ENCODE results near the gene PARD3B.
A peak's percentile ranks its signal among the peaks of the same experiment; 100 is the strongest.
"Not testable (repeated sequence)": the region's sequence is repeated elsewhere in the genome, so short reads cannot be mapped to it uniquely, and the experiment has no call there.

Gene PARD3B

DNA sequence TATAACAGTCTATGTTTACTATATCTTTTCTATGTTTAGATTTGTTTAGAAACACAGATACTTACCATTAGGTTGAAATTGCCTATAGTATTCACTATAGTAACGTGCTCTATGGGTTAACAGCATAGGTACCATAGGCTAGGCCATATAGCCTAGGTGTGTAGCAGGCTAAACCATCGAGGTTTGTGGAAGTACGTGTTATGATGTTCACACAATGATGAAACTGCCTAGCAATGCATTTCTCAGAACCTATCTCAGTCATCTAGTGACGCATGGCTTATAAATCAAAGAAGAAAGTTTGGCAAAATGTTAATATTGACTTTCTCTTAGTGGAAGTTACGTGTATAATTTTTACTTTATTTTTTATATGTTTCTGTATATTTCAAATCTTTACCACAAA lies 670.8 kb downstream of the PARD3B start:
- H3K4me1 ChIP-seq (ENCODE audit: control insufficient read depth in 1 of 2, insufficient read depth in 2 of 2, low read length in 2 of 2), result no peaks in the 10 kb centered on the region
- no peak overlapping the region for H3K4me3 ChIP-seq (ENCODE audit: low read depth in 1 of 2, low read length in 2 of 2)
- no peaks in the 10 kb centered on the region for H3K9me3 ChIP-seq (ENCODE audit: control insufficient read depth in 1 of 2, low read length in 2 of 2)
- no peak overlapping the region for H3K27ac ChIP-seq (ENCODE audit: low read length)
- H3K36me3 ChIP-seq (ENCODE audit: control insufficient read depth in 1 of 2, insufficient read depth in 2 of 2, low read length in 2 of 2), result no peaks in the 10 kb centered on the region
- no peaks in the 10 kb centered on the region for H3K27me3 ChIP-seq (ENCODE audit: low read depth, low read length)

DNA sequence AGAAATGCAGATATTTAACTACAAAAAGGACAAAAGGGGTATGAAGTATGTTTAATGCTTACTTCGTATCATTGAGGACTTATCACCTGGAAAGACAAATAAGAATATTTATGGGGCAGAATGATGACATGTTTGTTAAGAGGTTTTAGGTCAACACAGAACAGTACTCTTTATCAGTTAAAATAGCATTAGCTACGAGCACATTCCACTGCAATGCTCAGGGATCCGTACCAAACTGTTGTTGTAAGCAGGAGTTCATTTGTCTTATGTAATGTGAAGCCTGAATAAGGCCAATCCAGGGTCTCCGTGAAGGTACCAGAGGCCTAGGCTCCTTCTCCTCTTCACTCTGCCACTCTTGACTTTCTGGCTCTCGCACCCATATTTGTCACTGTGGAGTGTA lies 671.3 kb downstream of the PARD3B start:
- Histone ChIP-seq H3K4me1 (ENCODE audit: control insufficient read depth in 1 of 2, insufficient read depth in 2 of 2, low read length in 2 of 2) (no peaks in the 10 kb centered on the region), H3K9me3 (ENCODE audit: control insufficient read depth in 1 of 2, low read length in 2 of 2) (no peaks in the 10 kb centered on the region), H3K36me3 (ENCODE audit: control insufficient read depth in 1 of 2, insufficient read depth in 2 of 2, low read length in 2 of 2) (no peaks in the 10 kb centered on the region), H3K27me3 (ENCODE audit: low read depth, low read length) (no peaks in the 10 kb centered on the region), H3K4me3 (ENCODE audit: low read depth in 1 of 2, low read length in 2 of 2) (no peak overlapping the region), H3K27ac (ENCODE audit: low read length) (no peak overlapping the region)

- Histone ChIP-seq H3K27ac (ENCODE audit: low read length) (no peak overlapping the region), H3K4me1 (ENCODE audit: control insufficient read depth in 1 of 2, insufficient read depth in 2 of 2, low read length in 2 of 2) (no peaks in the 10 kb centered on the region), H3K36me3 (ENCODE audit: control insufficient read depth in 1 of 2, insufficient read depth in 2 of 2, low read length in 2 of 2) (no peaks in the 10 kb centered on the region), H3K27me3 (ENCODE audit: low read depth, low read length) (no peaks in the 10 kb centered on the region), H3K9me3 (ENCODE audit: control insufficient read depth in 1 of 2, low read length in 2 of 2) (no peaks in the 10 kb centered on the region), H3K4me3 (ENCODE audit: low read depth in 1 of 2, low read length in 2 of 2) (no peak overlapping the region)
Observed at GRCh38 chr2:205217004-205217403, 671.7 kb downstream of the PARD3B start.

GRCh38 chr2:205218056-205218455 lies 672.8 kb downstream of the PARD3B start:
- Histone ChIP-seq H3K36me3 (ENCODE audit: control insufficient read depth in 1 of 2, insufficient read depth in 2 of 2, low read length in 2 of 2) (no peaks in the 10 kb centered on the region), H3K9me3 (ENCODE audit: control insufficient read depth in 1 of 2, low read length in 2 of 2) (no peaks in the 10 kb centered on the region), H3K4me1 (ENCODE audit: control insufficient read depth in 1 of 2, insufficient read depth in 2 of 2, low read length in 2 of 2) (no peaks in the 10 kb centered on the region), H3K4me3 (ENCODE audit: low read depth in 1 of 2, low read length in 2 of 2) (no peak overlapping the region), H3K27me3 (ENCODE audit: low read depth, low read length) (no peaks in the 10 kb centered on the region), H3K27ac (ENCODE audit: low read length) (no peak overlapping the region)

DNA sequence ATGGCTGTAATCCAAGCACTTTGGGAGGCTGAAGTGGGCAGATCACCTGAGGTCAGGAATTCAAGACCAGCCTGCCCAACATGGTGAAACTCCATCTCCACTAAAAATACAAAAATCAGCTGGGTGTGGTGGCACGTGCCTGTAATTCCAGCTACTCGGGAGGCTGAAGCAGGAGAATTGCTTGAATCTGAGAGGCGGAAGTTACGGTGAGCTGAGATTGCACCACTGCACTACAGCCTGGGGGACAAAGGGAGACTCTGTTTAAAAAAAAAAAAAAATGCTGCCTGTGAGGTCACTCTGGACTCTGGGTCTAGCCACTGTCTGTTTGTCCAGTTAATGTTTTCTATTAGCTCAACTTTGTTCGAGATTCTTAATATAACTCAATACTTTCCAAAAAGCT lies 673.5 kb downstream of the PARD3B start:
- not testable (repeated sequence) for H3K4me1 ChIP-seq (ENCODE audit: control insufficient read depth in 1 of 2, insufficient read depth in 2 of 2, low read length in 2 of 2); H3K36me3 ChIP-seq (ENCODE audit: control insufficient read depth in 1 of 2, insufficient read depth in 2 of 2, low read length in 2 of 2); H3K27me3 ChIP-seq (ENCODE audit: low read depth, low read length); H3K4me3 ChIP-seq (ENCODE audit: low read depth in 1 of 2, low read length in 2 of 2); H3K9me3 ChIP-seq (ENCODE audit: control insufficient read depth in 1 of 2, low read length in 2 of 2); H3K27ac ChIP-seq (ENCODE audit: low read length)

DNA sequence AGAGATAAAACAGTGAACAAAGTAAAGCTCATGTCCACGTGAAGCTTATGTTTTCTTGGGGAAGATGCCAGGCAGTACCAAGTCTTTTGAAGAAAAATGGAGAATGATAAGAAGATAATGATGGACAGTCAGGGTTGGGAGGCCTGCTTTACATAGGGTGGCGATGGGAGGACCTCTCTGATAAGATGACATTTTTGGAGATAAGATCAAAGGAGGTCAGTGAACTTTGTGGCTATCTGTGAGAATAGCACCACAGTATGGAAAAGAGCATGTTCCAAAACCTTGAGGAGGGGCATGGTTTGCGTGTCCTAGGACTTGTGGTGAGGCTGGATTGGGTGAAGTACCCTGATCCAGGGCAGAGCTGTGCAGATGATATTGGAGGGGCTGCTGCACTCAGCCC lies 675.3 kb downstream of the PARD3B start:
- Histone ChIP-seq H3K4me1 (ENCODE audit: control insufficient read depth in 1 of 2, insufficient read depth in 2 of 2, low read length in 2 of 2) (no peaks in the 10 kb centered on the region), H3K4me3 (ENCODE audit: low read depth in 1 of 2, low read length in 2 of 2) (no peak overlapping the region), H3K9me3 (ENCODE audit: control insufficient read depth in 1 of 2, low read length in 2 of 2) (no peaks in the 10 kb centered on the region), H3K36me3 (ENCODE audit: control insufficient read depth in 1 of 2, insufficient read depth in 2 of 2, low read length in 2 of 2) (no peaks in the 10 kb centered on the region), H3K27me3 (ENCODE audit: low read depth, low read length) (no peaks in the 10 kb centered on the region), H3K27ac (ENCODE audit: low read length) (no peak overlapping the region)

DNA sequence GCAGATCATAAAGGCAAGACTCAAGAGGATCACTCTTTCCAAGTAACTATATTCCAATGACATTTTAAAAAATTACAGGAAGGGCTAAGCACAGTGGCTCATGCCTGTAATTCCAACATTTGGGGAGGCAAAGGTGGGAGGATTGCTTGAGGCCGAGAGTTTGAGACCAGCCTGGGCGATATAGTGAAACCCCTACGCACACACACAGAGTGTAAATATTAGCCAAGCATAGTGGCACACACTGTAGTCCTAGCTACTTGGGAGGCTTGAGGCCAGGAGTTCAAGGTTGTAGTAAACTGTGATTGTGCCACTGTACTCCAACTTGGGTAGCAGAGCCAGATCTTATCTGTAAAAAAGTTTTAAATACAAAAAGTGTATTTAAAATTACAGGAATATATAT lies 686.8 kb downstream of the PARD3B start:
- Histone ChIP-seq H3K27ac (ENCODE audit: low read length) (no peak overlapping the region), H3K4me3 (ENCODE audit: low read depth in 1 of 2, low read length in 2 of 2) (no peak overlapping the region), H3K9me3 (ENCODE audit: control insufficient read depth in 1 of 2, low read length in 2 of 2) (no peaks in the 10 kb centered on the region), H3K36me3 (ENCODE audit: control insufficient read depth in 1 of 2, insufficient read depth in 2 of 2, low read length in 2 of 2) (peaks cover 3 to 12% of the 10 kb centered on the region in 2 donors), H3K27me3 (ENCODE audit: low read depth, low read length) (no peaks in the 10 kb centered on the region), H3K4me1 (ENCODE audit: control insufficient read depth in 1 of 2, insufficient read depth in 2 of 2, low read length in 2 of 2) (no peaks in the 10 kb centered on the region)

- Histone ChIP-seq H3K36me3 (ENCODE audit: control insufficient read depth in 1 of 2, insufficient read depth in 2 of 2, low read length in 2 of 2) (peaks cover 0 to 3% of the 10 kb centered on the region in 2 donors), H3K4me1 (ENCODE audit: control insufficient read depth in 1 of 2, insufficient read depth in 2 of 2, low read length in 2 of 2) (no peaks in the 10 kb centered on the region), H3K4me3 (ENCODE audit: low read depth in 1 of 2, low read length in 2 of 2) (no peak overlapping the region), H3K27me3 (ENCODE audit: low read depth, low read length) (no peaks in the 10 kb centered on the region), H3K27ac (ENCODE audit: low read length) (no peak overlapping the region), H3K9me3 (ENCODE audit: control insufficient read depth in 1 of 2, low read length in 2 of 2) (no peaks in the 10 kb centered on the region)
Observed at GRCh38 chr2:205235434-205235833, 690.2 kb downstream of the PARD3B start.

DNA sequence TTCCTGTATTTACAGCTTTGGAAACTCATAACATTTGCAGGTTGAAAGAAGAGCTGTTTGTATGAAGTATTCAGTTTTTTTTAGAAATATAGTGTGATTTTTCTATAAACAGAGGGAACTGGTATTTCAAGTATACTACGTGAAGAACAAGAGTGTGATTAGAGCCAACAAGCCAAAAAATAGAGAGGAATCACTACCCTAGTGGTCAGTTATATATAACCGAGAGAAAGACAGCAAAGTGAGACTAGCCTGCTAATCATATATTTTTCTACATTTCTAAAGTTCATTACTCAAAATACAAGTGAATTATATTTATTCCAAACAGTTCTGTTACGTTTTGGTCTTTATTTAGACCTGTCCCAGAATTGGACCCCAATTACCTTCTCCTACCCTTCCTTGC lies 692.2 kb downstream of the PARD3B start:
- H3K27me3 ChIP-seq (ENCODE audit: low read depth, low read length), result no peaks in the 10 kb centered on the region

GRCh38 chr2:205245001-205245400 lies 699.7 kb downstream of the PARD3B start:
- no peaks in the 10 kb centered on the region for H3K9me3 ChIP-seq (ENCODE audit: control insufficient read depth in 1 of 2, low read length in 2 of 2)
- H3K27me3 ChIP-seq (ENCODE audit: low read depth, low read length), result no peaks in the 10 kb centered on the region
- H3K36me3 ChIP-seq (ENCODE audit: control insufficient read depth in 1 of 2, insufficient read depth in 2 of 2, low read length in 2 of 2), result no peaks in the 10 kb centered on the region
- no peak overlapping the region for H3K4me3 ChIP-seq (ENCODE audit: low read depth in 1 of 2, low read length in 2 of 2)
- H3K27ac ChIP-seq (ENCODE audit: low read length), result peak overlapping the region; percentile 16
- no peaks in the 10 kb centered on the region for H3K4me1 ChIP-seq (ENCODE audit: control insufficient read depth in 1 of 2, insufficient read depth in 2 of 2, low read length in 2 of 2)

More for the DNA sequence above, 692.2 kb downstream of the PARD3B start:
- H3K9me3 ChIP-seq (ENCODE audit: control insufficient read depth in 1 of 2, low read length in 2 of 2), result no peaks in the 10 kb centered on the region
- no peaks in the 10 kb centered on the region for H3K4me1 ChIP-seq (ENCODE audit: control insufficient read depth in 1 of 2, insufficient read depth in 2 of 2, low read length in 2 of 2)
- no peak overlapping the region for H3K27ac ChIP-seq (ENCODE audit: low read length)
- H3K36me3 ChIP-seq (ENCODE audit: control insufficient read depth in 1 of 2, insufficient read depth in 2 of 2, low read length in 2 of 2), result no peaks in the 10 kb centered on the region
- no peak overlapping the region for H3K4me3 ChIP-seq (ENCODE audit: low read depth in 1 of 2, low read length in 2 of 2)

DNA sequence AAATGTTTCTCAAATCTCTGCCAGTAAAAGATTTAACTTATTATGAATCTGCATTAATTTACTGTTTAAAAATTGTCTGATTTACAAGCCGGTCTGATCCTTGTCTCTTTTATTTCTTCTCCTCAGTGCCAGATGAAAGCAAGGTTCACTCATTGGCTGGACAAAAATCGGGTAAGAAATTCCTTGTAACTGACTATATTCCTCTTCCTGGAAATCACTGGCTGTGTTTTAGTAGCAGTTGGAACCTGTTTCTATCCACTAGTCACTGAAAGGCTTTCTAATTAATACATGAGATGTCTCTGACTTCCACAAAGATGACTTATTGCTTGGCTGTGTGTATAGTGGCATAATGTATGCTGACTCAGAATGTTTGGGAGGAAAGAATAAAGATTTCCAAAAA lies 700.4 kb downstream of the PARD3B start:
- H3K4me3 ChIP-seq (ENCODE audit: low read depth in 1 of 2, low read length in 2 of 2), result no peak overlapping the region
- no peaks in the 10 kb centered on the region for H3K27me3 ChIP-seq (ENCODE audit: low read depth, low read length)
- H3K27ac ChIP-seq (ENCODE audit: low read length), result no peak overlapping the region
- H3K4me1 ChIP-seq (ENCODE audit: control insufficient read depth in 1 of 2, insufficient read depth in 2 of 2, low read length in 2 of 2), result no peaks in the 10 kb centered on the region
- H3K9me3 ChIP-seq (ENCODE audit: control insufficient read depth in 1 of 2, low read length in 2 of 2), result no peaks in the 10 kb centered on the region
- no peaks in the 10 kb centered on the region for H3K36me3 ChIP-seq (ENCODE audit: control insufficient read depth in 1 of 2, insufficient read depth in 2 of 2, low read length in 2 of 2)

GRCh38 chr2:205259121-205259520 lies 713.8 kb downstream of the PARD3B start:
- Histone ChIP-seq H3K9me3 (ENCODE audit: control insufficient read depth in 1 of 2, low read length in 2 of 2) (no peaks in the 10 kb centered on the region), H3K36me3 (ENCODE audit: control insufficient read depth in 1 of 2, insufficient read depth in 2 of 2, low read length in 2 of 2) (no peaks in the 10 kb centered on the region), H3K4me3 (ENCODE audit: low read depth in 1 of 2, low read length in 2 of 2) (no peak overlapping the region), H3K4me1 (ENCODE audit: control insufficient read depth in 1 of 2, insufficient read depth in 2 of 2, low read length in 2 of 2) (no peaks in the 10 kb centered on the region), H3K27me3 (ENCODE audit: low read depth, low read length) (no peaks in the 10 kb centered on the region), H3K27ac (ENCODE audit: low read length) (no peak overlapping the region)
